Naive thymus-derived CD8-positive, alpha-beta T cell (primary cell): ENCODE results near the gene PHF5A. TPM values are rescaled to one million over a fixed set of nuclear protein-coding genes. Genes with fewer than 3 reads are reported as not detected.
A peak's percentile ranks its signal among the peaks of the same experiment; 100 is the strongest.

ENCODE experiments used
- ATAC-seq, 2 donors: fragments of 150-1000 bp; cut with Tn5 transposase in 1 of 2; sonication (Bioruptor Pico), chemical (Tn5 transposase) in 1 of 2; 1 replicate in 1 of 2; 2 replicates in 1 of 2; pipeline ENCODE4 v1.10.0; 2021; ENCODE audit warnings: mild to moderate bottlenecking in 2 of 2, moderate library complexity in 2 of 2
- POLR2A ChIA-PET: fragments of 350-600 bp; sonication (Branson Sonifier 250); formaldehyde crosslinking; loops from one replicate; lab custom pipeline; 2021; ENCODE audit warnings: antibody characterized with exemption; lab: Charles Lee
- DNase-seq, 10 donors: peaks; one replicate each; pipeline versions ENCODE4 v3.0.0 to v3.0.0-alpha.2; 2020 to 2022
- H3K27ac Mint-ChIP-seq, 10 donors: one replicate each; pipeline ENCODE4 v1.8.0; 2020 to 2022; ENCODE audit warnings: mild to moderate bottlenecking in 10 of 10, mixed read lengths in 10 of 10, moderate library complexity in 4 of 10, inconsistent platforms in 1 of 10
- H3K27me3 Mint-ChIP-seq, 5 donors: one replicate each; pipeline ENCODE4 v1.8.0; 2021 to 2022; ENCODE audit warnings: mixed read lengths in 5 of 5
- H3K36me3 Mint-ChIP-seq, 3 donors: one replicate each; pipeline ENCODE4 v1.8.0; 2020 to 2022; ENCODE audit warnings: mixed read lengths in 3 of 3, mild to moderate bottlenecking in 2 of 3, inconsistent platforms in 1 of 3
- H3K4me1 Mint-ChIP-seq, 4 donors: one replicate each; pipeline ENCODE4 v1.8.0; 2021 to 2022; ENCODE audit warnings: mixed read lengths in 4 of 4
- H3K4me3 Mint-ChIP-seq, 10 donors: one replicate each; pipeline ENCODE4 v1.8.0; 2020 to 2022; ENCODE audit warnings: mild to moderate bottlenecking in 10 of 10, mixed read lengths in 10 of 10, moderate library complexity in 6 of 10, inconsistent platforms in 1 of 10
- H3K9me3 Mint-ChIP-seq, 9 donors: one replicate each; pipeline ENCODE4 v1.8.0; 2020 to 2022; ENCODE audit warnings: mixed read lengths in 9 of 9, mild to moderate bottlenecking in 3 of 9, inconsistent platforms in 1 of 9, moderate library complexity in 1 of 9
- polyA plus RNA-seq, 3 donors: library from polyadenylated mRNA; unstranded; fragments of 300-500 nt; fragmentation: Illumina TruSeq; gene quantifications; one replicate each; pipeline ENCODE4 v1.2.3, GENCODE V29; 2021
- total RNA-seq, 8 experiments: library from RNA in 2 of 8; stranded (reverse) in 2 of 8; gene quantifications; one replicate each; pipeline ENCODE4 v1.2.3 and lab custom pipeline; 2021 to 2026

PHF5A gene, protein sequence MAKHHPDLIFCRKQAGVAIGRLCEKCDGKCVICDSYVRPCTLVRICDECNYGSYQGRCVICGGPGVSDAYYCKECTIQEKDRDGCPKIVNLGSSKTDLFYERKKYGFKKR
- total RNA-seq, result 10 to 100 TPM; 34.0 to 35.8 TPM
- polyA plus RNA-seq, result 10 to 100 TPM; 17.2 to 21.4 (median 17.9) TPM
- 23.3 to 94.8 (median 29.8) reads per million in 6 experiments for total RNA-seq (lab: John Stamatoyannopoulos, UW)

DNA sequence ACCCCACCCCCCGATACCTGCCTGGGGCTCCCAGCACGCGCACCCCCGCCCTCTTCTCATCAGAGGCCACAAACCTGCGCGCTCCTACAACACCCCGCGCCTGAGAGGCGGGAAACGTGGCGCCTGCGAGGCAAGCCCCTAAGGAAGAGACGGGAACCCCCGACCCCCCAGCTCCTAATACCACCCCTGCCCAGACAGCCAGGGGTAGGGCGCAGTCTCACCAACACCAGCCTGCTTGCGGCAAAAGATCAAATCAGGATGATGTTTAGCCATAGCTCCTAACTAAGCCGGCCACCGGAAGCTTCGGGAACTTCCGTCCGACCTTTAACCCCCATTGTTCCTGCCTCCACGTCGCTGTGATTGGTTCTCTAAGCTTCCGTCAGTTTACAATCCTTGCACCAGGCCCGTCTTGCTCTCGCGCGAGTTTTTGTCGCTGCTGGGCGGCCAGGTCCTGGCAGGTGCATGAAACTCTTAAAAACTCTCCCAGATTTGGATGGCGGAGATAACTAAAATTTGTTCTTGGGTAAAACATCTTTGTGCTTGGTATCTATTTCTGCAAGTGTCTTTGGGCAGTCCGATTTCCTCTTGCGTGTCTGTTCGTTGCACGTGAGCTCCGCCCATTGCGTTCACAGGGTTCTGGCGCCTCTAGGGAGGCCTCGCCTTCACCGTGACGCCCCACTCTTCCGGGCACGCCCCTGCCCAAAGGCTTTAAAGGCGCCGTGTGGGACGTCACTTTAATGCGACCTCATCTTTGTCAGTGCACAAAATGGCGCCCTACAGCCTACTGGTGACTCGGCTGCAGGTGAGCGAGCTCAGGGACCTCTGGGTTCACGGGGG, at the start of gene PHF5A, which contains the start of gene ACO2:
TSS of gene PHF5A (minus strand) at position 312 of the 837 bp plus-strand sequence. CDS start at position 273, 39 bp downstream.
TSS of gene ACO2 (plus strand) at position 737 of the 837 bp plus-strand sequence. CDS start at position 767, 30 bp downstream.
- Mint-ChIP-seq H3K27me3 (no peaks in the 10 kb centered on the region), H3K4me3 (peak within 1 kb of the TSS; percentile 89 to 93 (median 92)), H3K27ac (peak within 1 kb of the TSS; percentile 98 to 100 (median 100)), H3K36me3 (peaks cover 0 to 60% (median 17%) of the 10 kb centered on the region in 3 donors), H3K4me1 (peaks cover 17 to 70% (median 54%) of the 10 kb centered on the region in 4 donors), H3K9me3 (no peaks in the 10 kb centered on the region)
- POLR2A ChIA-PET, result interaction anchor here (0.5 to 9.0 kb wide), 24 partner anchors 9 to 1176 kb away, joined by 3 to 216 read pairs (median 5); partner anchors contain the start of genes CCDC134, DESI1, PMM1 and RANGAP1
- ATAC-seq, result peak; percentile 89 to 90
- peak; percentile 91 to 100 (median 98) for DNase-seq

DNA sequence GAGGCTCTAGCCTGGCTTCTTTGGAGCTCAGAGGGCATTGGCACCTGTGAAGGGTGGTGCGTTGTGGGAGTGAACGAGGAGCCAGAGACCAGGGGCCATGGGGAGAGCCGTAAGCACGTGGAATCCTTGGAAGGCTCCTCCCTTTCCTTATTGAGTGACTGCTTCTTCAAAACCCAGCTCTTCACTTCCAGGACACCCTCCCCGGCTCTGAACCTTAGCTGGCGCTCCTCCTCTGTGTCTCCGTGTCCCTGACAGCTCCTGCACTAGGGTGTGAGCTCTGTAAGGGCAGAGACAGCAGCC, 49.5 kb upstream of the PHF5A start:
- Mint-ChIP-seq H3K4me3 (no peak overlapping the region), H3K4me1 (peaks cover 0 to 4% (median 2%) of the 10 kb centered on the region in 4 donors), H3K9me3 (no peaks in the 10 kb centered on the region), H3K27me3 (no peaks in the 10 kb centered on the region), H3K27ac (peak overlapping the region in 1 of 10 donors; percentile 53), H3K36me3 (peaks cover 0 to 34% (median 6%) of the 10 kb centered on the region in 3 donors)
- POLR2A ChIA-PET, result interaction anchor here (0.6 to 1.5 kb wide), 6 partner anchors 26 to 114 kb away, joined by 3 to 7 read pairs (median 4); partner anchors contain the start of genes PHF5A and POLR3H
- DNase-seq (no peak), ATAC-seq (no peak)

DNA sequence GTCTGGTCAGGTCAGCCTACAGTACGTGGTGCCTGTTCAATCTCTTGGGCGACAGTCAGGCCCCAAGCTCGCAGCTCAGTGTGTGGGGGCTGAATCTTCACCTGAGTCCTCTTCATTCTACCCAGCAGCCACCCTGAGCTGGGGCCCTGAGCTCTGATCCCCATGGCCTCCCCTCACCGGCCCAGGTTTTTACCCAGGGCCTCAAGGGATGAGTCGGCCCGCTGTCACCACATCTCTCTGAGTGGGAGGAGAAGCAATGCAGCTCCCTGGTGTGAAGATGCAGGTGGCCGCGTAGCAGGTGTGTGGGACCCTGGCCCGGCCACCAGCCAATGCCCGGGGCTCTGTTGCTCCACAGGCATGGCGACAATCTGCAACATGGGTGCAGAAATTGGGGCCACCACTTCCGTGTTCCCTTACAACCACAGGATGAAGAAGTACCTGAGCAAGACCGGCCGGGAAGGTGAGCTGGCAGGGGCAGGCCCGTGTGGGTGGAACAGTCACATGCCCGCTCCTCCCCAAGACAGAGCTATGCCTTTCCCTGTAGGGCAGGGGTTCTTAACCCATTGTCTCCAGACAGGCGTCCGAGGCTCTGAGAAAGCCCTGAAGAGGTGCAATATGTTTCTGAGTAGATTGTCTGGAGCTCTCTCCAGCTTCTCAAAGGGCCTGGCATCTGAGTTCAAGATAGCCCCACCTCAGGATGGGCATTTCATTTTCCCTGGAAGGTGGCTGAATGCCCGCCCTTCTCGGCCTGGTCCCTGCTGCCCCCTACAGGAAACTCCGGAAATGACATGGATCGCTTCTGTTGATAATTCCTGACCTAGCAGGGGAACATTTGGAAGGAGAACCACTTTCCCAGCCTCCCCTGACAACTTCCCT, 48.9 kb upstream of the PHF5A start:
- no peak overlapping the region for H3K4me3 Mint-ChIP-seq
- DNase-seq (peak in 5 of 10 donors; percentile 15 to 46 (median 35)), ATAC-seq (no peak)
- no peaks in the 10 kb centered on the region for H3K9me3 Mint-ChIP-seq
- H3K4me1 Mint-ChIP-seq, result peaks cover 0 to 3% (median 1%) of the 10 kb centered on the region in 4 donors
- no peak overlapping the region for H3K27ac Mint-ChIP-seq
- POLR2A ChIA-PET, result interaction anchor here (0.6 to 1.5 kb wide), 7 partner anchors 27 to 114 kb away, joined by 3 to 7 read pairs (median 4); partner anchors contain the start of genes PHF5A and POLR3H
- peaks cover 0 to 40% (median 6%) of the 10 kb centered on the region in 3 donors for H3K36me3 Mint-ChIP-seq
- H3K27me3 Mint-ChIP-seq, result no peaks in the 10 kb centered on the region

DNA sequence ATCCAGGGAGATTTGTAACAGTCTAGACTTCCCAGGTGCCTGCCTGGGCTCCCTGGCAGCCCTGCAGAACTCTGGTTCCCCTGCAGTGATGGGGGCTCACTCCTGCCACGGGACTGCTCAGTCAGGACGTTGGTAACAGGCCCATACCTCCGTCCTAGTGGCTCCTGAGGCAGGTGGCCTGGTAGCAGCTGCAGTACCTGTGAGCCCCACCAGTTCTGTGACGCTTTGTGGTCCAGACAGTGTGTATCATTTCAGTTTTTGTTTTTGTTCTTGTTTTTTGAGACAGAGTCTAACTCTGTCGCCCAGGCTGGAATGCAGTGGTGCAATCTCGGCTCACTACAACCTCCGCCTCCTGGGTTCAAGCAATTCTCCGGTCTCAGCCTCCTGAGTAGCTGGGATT, 48.0 kb upstream of the PHF5A start:
- no peak overlapping the region for H3K27ac Mint-ChIP-seq
- no peaks in the 10 kb centered on the region for H3K27me3 Mint-ChIP-seq
- POLR2A ChIA-PET, result no interaction called here
- peaks cover 0 to 47% (median 6%) of the 10 kb centered on the region in 3 donors for H3K36me3 Mint-ChIP-seq
- no peak overlapping the region for H3K4me3 Mint-ChIP-seq
- DNase-seq, result no peak
- no peak for ATAC-seq
- no peaks in the 10 kb centered on the region for H3K9me3 Mint-ChIP-seq
- peaks cover 0 to 3% (median 0%) of the 10 kb centered on the region in 4 donors for H3K4me1 Mint-ChIP-seq

DNA sequence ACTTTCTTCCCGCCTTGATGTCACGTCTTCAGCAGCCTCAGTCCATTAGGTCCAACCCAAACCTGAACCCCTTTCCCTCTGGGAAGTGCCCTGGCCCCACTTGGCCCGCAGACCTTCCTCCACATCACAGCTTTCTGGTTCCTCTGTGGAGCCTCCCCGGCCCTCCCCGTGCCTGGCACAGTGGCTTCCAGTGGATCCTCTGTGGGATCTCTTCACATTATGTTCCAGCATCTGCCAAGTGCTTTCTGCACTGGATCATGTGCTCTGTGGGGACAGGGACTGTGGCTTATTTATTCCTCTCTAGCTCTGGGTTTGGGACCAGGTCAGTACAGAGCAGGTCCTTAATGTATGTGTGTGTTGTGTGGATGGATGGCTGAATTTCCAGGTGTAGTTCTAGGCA, 44.9 kb upstream of the PHF5A start:
- Mint-ChIP-seq H3K36me3 (peaks cover 0 to 63% (median 6%) of the 10 kb centered on the region in 3 donors), H3K4me1 (peaks cover 0 to 8% (median 0%) of the 10 kb centered on the region in 4 donors), H3K4me3 (no peak overlapping the region), H3K27ac (peak overlapping the region in 2 of 10 donors; percentile 53 to 70), H3K9me3 (no peaks in the 10 kb centered on the region), H3K27me3 (no peaks in the 10 kb centered on the region)
- POLR2A ChIA-PET, result interaction anchor here (0.6 kb wide), 1 partner anchor 11 kb away, joined by 4 read pairs; no protein-coding TSS in a partner anchor
- no peak for DNase-seq
- no peak for ATAC-seq

DNA sequence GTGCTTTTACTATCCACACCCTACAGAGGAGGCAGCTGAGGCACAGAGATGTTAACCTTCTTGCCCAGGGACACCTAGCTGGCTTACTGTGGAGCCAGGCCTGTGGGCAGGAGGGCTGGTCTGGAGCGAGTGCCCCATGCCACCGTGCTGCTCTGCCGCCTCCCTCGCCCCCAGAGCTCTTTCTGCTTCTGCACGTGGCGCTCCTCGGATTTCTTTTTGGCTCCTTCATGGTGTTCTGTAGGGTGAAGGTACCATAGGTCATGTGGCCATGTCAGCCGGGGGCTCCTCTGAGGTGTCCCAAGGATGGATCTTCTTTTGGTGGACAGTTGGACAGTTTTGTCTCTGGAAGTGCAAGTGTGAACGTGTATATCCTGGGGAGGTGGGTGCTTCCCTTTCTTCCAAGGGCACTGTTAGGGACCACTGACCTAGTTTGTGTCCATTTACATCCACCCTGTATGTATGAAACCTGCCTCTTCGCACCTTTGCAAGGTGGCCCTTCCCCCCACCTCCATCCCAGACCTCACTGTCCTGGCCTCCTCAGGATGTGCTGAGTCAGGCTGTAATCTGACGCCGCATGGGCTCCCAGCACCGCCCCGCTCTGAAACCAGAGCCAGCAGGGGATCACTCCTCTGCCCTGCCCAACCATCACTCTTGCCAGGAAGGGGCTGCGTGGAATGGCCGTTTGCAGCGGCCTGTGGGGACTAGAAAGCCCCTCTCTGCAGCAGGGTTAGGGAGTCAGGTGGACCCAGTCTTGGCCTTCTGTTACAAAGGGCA, 44.1 kb upstream of the PHF5A start:
- Mint-ChIP-seq H3K4me3 (no peak overlapping the region), H3K4me1 (peaks cover 0 to 8% (median 0%) of the 10 kb centered on the region in 4 donors), H3K9me3 (no peaks in the 10 kb centered on the region), H3K36me3 (peaks cover 0 to 70% (median 6%) of the 10 kb centered on the region in 3 donors), H3K27ac (peak overlapping the region in 2 of 10 donors; percentile 27 to 70), H3K27me3 (no peaks in the 10 kb centered on the region)
- POLR2A ChIA-PET, result interaction anchor here (0.6 kb wide), 1 partner anchor 12 kb away, joined by 4 read pairs; no protein-coding TSS in a partner anchor
- DNase-seq, result no peak
- ATAC-seq, result no peak

DNA sequence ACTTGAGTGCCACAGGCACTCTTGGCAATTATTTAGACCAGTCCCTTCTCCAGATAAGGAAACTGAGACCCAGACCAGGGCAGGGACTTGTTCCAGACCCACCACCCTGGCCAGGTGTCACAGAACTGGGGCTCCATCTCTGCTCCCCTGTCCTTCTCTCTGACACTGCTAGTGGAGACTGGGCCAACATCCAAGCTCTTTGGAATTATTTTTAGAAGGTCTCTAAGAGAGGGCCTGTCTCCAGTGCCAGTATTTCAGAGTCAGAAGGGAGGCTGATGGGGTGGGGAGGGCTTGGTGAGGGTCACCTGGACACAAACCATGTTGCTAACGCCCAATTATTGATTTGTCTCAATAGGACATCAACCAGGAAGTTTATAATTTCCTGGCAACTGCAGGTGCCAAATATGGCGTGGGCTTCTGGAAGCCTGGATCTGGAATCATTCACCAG, 43.1 kb upstream of the PHF5A start:
- no peak for ATAC-seq
- Mint-ChIP-seq H3K36me3 (peaks cover 0 to 76% (median 6%) of the 10 kb centered on the region in 3 donors), H3K4me3 (no peak overlapping the region), H3K9me3 (no peaks in the 10 kb centered on the region), H3K27me3 (no peaks in the 10 kb centered on the region), H3K27ac (peak overlapping the region in 1 of 10 donors; percentile 49), H3K4me1 (peaks cover 0 to 8% (median 0%) of the 10 kb centered on the region in 4 donors)
- POLR2A ChIA-PET, result no interaction called here
- peak in 1 of 10 donors; percentile 3 for DNase-seq

DNA sequence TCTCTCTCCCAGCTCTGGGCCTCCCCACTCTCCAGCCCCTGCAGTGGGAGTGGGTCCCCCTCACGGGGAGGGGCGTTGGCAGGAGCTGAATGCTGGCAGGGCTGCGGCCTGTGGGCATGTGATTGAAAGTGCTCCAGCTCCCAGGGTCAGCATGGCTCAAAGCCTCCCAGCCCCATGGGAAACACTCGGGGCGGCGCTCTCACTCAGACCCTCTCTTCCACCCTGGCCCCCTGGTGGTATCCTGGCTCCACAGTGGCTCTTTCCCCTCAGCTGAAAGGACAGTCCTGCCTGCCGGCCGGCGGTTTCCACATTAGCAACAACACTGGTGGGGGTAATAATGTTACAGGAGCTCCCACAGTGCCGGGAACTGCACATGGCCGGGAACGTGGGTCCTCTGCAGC, 40.3 kb upstream of the PHF5A start:
- POLR2A ChIA-PET, result no interaction called here
- peaks cover 0 to 8% (median under 1%) of the 10 kb centered on the region in 4 donors for H3K4me1 Mint-ChIP-seq
- DNase-seq (peak in 1 of 10 donors; percentile 9), ATAC-seq (no peak)
- no peaks in the 10 kb centered on the region for H3K9me3 Mint-ChIP-seq
- H3K27me3 Mint-ChIP-seq, result no peaks in the 10 kb centered on the region
- H3K27ac Mint-ChIP-seq, result peak overlapping the region in 1 of 10 donors; percentile 85
- no peak overlapping the region for H3K4me3 Mint-ChIP-seq
- H3K36me3 Mint-ChIP-seq, result peaks cover 0 to 71% (median 8%) of the 10 kb centered on the region in 3 donors

DNA sequence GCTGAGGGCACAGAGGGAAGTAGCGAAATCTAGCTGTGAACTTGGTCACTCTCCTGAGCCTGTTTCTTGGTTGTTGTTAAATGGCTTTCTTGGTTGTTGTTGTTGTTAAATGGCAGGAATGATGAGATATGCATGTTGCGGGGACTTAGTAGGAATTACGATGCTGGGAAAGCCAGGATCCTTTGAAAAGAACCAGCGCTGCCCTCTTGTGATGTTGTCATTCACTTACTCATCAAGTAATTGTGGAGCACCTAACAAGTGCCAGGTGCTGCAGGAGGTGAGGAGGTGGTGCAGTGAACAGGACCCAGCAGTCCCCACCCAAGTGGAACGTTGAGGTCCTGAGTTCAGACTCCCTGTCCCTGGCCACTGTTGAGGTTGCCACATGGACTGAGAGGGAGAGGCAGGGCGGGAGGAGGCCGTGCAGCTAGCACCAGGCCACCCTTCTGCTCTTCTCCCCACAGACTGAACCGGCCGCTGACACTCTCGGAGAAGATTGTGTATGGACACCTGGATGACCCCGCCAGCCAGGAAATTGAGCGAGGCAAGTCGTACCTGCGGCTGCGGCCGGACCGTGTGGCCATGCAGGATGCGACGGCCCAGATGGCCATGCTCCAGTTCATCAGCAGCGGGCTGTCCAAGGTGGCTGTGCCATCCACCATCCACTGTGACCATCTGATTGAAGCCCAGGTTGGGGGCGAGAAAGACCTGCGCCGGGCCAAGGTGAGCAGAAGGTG, 39.0 kb upstream of the PHF5A start:
- Mint-ChIP-seq H3K27me3 (no peaks in the 10 kb centered on the region), H3K9me3 (no peaks in the 10 kb centered on the region), H3K27ac (peak overlapping the region in 2 of 10 donors; percentile 43 to 66), H3K4me3 (no peak overlapping the region), H3K36me3 (peaks cover 0 to 69% (median 2%) of the 10 kb centered on the region in 3 donors), H3K4me1 (peaks cover 0 to 5% (median 1%) of the 10 kb centered on the region in 4 donors)
- POLR2A ChIA-PET, result no interaction called here
- no peak for DNase-seq
- ATAC-seq, result no peak

DNA sequence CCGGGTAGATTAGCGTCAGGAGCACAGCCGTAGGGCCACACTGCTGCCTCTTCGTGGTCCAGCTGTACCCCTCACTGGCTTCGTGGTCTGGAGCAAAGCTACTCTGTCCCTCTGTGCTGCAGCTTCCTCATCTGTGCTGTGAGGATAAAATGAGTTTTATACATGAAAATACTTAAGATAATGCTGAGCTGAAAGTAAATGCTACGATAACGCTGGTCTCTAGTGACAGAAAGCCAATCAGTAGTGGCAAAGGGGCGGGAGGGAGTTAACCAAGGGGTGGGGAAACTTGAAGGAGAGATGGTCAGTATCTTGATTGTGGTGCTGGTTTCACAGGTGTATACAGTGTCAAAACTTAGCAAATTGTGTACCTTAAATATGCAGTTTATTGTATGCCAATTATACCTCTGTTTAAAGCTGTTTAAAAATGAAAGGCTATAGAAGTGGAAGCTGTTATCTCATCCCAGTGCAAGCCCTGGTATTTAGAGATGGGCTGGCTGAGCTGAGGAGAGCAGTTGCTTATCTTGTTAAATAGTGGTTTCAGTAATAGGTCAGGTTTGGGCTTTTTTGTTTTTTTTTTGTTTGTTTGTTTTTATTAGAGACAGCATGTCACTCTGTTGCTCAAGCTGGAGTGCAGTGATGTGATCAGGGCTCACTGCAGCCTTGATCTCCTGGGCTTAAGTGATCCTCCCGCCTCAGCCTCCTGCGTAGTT, 37.2 kb upstream of the PHF5A start:
- Mint-ChIP-seq H3K36me3 (peaks cover 0 to 77% (median 2%) of the 10 kb centered on the region in 3 donors), H3K4me3 (no peak overlapping the region), H3K9me3 (no peaks in the 10 kb centered on the region), H3K27me3 (no peaks in the 10 kb centered on the region), H3K4me1 (peaks cover 0 to 4% (median 4%) of the 10 kb centered on the region in 4 donors), H3K27ac (no peak overlapping the region)
- ATAC-seq (no peak), DNase-seq (no peak)
- POLR2A ChIA-PET, result no interaction called here
